Myocyte (in vitro differentiated cells): ENCODE data around the gene DUSP7. TPM values are rescaled to one million over a fixed set of nuclear protein-coding genes. Genes with fewer than 3 reads are reported as not detected.

Source experiments
- DNase-seq: peaks from one replicate; pipeline ENCODE4 v3.0.0-alpha.2; 2012; ENCODE audit warnings: low read depth
- total RNA-seq: library from RNA; depleted of rRNA; stranded (reverse); fragments of >200 nt; gene quantifications from 2 replicates; pipeline ENCODE4 v1.2.3, GENCODE V29; 2014

DUSP7 gene
- total RNA-seq, 1 donor from 2014 or later = 12.3 TPM

DNA sequence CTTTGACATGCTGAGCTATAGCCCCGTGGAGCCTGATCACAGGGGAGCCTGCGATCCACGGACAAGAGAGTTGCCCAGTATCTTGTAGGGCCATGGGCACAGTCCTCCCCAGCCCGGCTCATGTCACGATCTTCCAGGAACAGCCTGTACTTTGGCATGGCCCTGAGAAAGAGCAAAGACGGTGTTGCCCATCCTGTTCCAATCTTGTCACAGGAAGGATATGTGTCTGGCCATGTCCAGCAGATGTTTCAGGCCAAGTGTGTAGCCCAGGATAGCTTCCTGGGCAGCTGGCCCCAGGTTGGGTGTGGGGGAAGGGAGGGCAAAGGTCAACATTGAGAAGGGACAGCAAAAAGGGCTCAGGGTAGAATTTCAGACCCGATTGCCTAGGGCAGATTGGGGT is 43.7 kb downstream of the DUSP7 start:
- no peak for DNase-seq

- DNase-seq = no peak
Observed at GRCh38 chr3:52010431-52010830, 45.9 kb downstream of the DUSP7 start.

DNA sequence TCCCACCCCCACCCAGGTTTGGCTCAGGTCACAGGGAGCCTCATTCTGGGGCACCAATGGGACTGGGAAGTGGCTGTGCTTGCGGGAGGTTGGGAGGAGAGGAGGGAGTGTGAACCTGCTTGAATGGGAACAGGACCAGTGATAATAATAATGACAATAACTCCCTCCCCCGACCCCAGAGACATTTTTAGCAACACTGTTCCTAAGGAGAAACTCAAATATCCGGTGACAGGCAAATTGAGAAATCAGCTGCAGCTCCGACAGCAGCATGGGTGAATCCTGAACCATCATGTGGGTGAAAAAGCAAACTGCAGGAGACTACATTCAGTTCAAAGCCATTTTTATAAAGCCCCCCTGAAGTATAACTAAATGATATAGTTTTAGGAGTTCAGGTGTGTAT is 49.1 kb downstream of the DUSP7 start:
- no peak for DNase-seq

GRCh38 chr3:52006820-52007133 is 49.6 kb downstream of the DUSP7 start:
- DNase-seq = no peak

DNA sequence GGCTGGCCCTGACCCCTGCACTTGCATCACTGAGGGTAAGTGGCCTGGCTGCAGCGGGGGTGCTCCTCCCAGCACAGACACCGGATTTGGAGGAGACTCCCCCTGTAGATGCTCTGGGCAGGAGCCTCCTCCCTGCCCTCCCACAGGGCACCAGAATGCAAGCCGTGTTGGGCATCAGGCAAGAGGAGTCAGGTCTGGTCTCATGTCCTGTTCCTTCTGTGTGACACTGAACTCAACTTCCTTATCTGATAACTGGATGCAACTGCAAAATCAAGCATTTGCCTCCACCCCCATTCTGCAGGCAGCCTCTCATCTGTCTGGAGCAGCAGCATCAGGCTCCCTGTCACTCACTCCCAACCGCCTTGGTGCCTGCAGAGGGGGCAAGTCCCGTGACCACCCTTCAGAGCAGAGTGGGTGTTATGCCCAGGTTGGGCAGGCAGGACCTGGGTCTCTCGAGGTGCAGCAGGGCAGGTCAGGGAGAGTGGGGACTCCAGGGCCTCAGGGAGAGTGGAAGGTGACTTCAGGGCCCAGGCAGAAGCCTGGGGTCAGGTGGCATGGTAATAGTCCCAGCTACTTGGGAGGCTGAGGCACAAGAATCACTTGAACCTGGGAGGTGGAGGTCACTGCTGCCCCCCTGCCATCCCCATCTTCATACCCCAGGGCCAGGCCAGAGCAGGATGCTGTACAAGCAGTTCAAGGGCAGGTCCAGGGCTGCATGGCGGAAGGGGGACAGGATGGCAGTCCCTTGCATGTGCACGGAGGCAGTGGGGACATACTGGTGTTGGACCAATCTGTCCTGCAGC is 50.2 kb downstream of the DUSP7 start:
- DNase-seq = no peak

GRCh38 chr3:52005571-52005986 is 50.8 kb downstream of the DUSP7 start:
- DNase-seq = no peak

GRCh38 chr3:52004906-52005395 is 51.4 kb downstream of the DUSP7 start:
- no peak for DNase-seq

- no peak for DNase-seq
Observed at GRCh38 chr3:52004163-52004787, 52.1 kb downstream of the DUSP7 start.

DNA sequence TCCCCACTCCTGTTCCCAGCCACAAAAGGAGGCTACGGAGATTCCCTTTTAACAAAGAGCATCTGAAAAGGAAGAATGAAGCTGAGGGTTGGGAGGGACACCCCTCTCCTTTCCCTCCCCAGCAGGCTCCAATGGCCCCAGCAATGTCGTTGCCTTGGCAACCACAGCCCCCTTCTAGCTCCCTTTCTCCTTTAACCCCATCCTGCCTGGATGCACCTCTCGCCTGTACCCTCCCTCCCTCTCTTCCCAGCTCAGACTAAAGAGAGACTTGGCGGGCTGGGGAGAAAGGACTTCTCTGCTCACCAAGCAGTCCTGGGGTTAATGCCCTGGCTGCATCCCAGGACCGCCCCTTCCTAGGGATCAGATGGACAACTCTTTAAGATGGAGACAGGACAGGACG is 53.6 kb downstream of the DUSP7 start:
- no peak for DNase-seq

DNA sequence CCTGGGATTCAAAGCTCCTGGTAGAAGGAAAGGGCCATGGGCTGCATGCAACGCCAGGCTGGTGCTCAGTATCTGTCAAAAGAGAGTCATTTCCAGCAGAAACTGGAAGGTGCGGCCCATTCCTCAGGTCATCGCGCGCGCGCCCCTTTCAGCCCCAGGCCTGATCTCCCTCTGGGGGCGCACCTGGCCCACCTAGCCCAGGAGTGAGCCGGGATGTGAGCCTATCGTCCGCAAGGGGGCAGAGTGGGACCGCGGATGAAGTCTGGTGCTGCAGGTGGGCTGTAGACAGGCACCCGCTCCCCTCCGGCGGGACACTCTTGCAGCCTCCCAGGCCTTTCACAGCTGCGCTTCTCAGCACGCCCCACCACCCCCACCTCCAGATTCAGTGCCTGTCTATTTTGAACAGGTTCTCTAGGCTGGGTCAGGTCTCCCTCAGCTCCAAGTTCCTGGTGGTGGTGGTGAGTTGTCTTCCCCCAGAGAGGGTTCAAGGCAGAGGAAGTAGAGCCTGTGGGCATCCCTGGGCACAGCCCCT is 54.9 kb downstream of the DUSP7 start:
- peak; percentile 59 for DNase-seq

GRCh38 chr3:51999846-52000245 is 56.5 kb downstream of the DUSP7 start:
- DNase-seq = no peak

Other genes with a start within 250 kb of the DUSP7 start
- not detected in 2 replicates for gene IQCF2, start 195.0 kb downstream of the DUSP7 start, total RNA-seq
- not detected in 2 replicates for gene IQCF5, start 181.0 kb downstream of the DUSP7 start, total RNA-seq
- not detected in 2 replicates for gene IQCF1, start 153.2 kb downstream of the DUSP7 start, total RNA-seq
- gene RRP9, start 114.7 kb downstream of the DUSP7 start, total RNA-seq = 22.1 and 22.3 TPM in 2 replicates
- gene PARP3, start 114.2 kb downstream of the DUSP7 start, total RNA-seq = 21.7 and 24.0 TPM in 2 replicates
- not detected in 2 replicates for gene GPR62, start 101.2 kb downstream of the DUSP7 start, total RNA-seq
- gene PCBP4, start 89.1 kb downstream of the DUSP7 start, total RNA-seq = 159 and 351 TPM in 2 replicates
- 31.6 and 32.5 TPM in 2 replicates for gene ABHD14B, start 82.5 kb downstream of the DUSP7 start, total RNA-seq
- 20.6 and 38.8 TPM in 2 replicates for gene ABHD14A, start 81.5 kb downstream of the DUSP7 start, total RNA-seq
- 44.5 and 52.9 TPM in 2 replicates for gene ACY1, start 73.0 kb downstream of the DUSP7 start, total RNA-seq
- gene RPL29, start 60.7 kb downstream of the DUSP7 start, total RNA-seq = 1,456 and 1,610 TPM in 2 replicates
- 1.2 and 1.3 TPM in 2 replicates for gene POC1A, start 97.9 kb upstream of the DUSP7 start, total RNA-seq
- gene ALAS1, start 141.6 kb upstream of the DUSP7 start, total RNA-seq = 59.7 and 83.9 TPM in 2 replicates
- 0.05 TPM in 1 of 2 replicates, not detected in the other for gene TLR9, start 169.1 kb upstream of the DUSP7 start, total RNA-seq
- gene TWF2, start 182.6 kb upstream of the DUSP7 start, total RNA-seq = 24.3 and 67.9 TPM in 2 replicates
- 5.5 and 7.3 TPM in 2 replicates for gene PPM1M, start 189.2 kb upstream of the DUSP7 start, total RNA-seq
- gene WDR82, start 222.1 kb upstream of the DUSP7 start, total RNA-seq = 49.5 and 58.6 TPM in 2 replicates
- 6.3 and 7.8 TPM in 2 replicates for gene GLYCTK, start 231.3 kb upstream of the DUSP7 start, total RNA-seq